ENCODE data around the gene GALNT12. TPM values are rescaled to one million over a fixed set of nuclear protein-coding genes. Genes with fewer than 3 reads are reported as not detected.

GALNT12 gene
- polyA plus RNA-seq, 1 donor (not counting 4 experiments of a cell fraction or from before 2014, with no cell fraction given): 1.8 TPM

- peaks cover 16% of the 10 kb centered on the region for H3K4me1 ChIP-seq (ENCODE audit: control insufficient read depth, extremely low read depth, insufficient read depth, low read length)
- peaks cover 3 to 10% of the 10 kb centered on the region in 2 experiments for H3K36me3 ChIP-seq (ENCODE audit: control insufficient read depth in 2 of 2, extremely low read depth in 1 of 2, insufficient read depth in 2 of 2, low read length in 2 of 2)
- H3K9ac ChIP-seq (ENCODE audit: control insufficient read depth, extremely low read depth, insufficient read depth, low read length): no peak overlapping the region
These were observed 28.5 kb upstream of the GALNT12 start for GRCh38 chr9:98778711-98779530.

GRCh38 chr9:98780059-98780749, 27.3 kb upstream of the GALNT12 start:
- peaks cover 16% of the 10 kb centered on the region for H3K4me1 ChIP-seq (ENCODE audit: control insufficient read depth, extremely low read depth, insufficient read depth, low read length)
- FAIRE-seq (no peak), DNase-seq (ENCODE audit: low read depth, low spot score) (no peak)
- TF ChIP-seq EZH2 (IDR thresholded peaks at IDR 0.05; ENCODE audit: low read length) (no peak), CTCF (optimal IDR thresholded peaks at IDR 0.05 in 1 of 3, IDR thresholded peaks at IDR 0.05 in 1 of 3, conservative IDR thresholded peaks at IDR 0.05 in 1 of 3; ENCODE audit: extremely low read depth in 1 of 3, insufficient read depth in 2 of 3, low read length in 3 of 3) (no peak)
- no peak overlapping the region for H3K4me3 ChIP-seq (ENCODE audit: control insufficient read depth in 2 of 3, extremely low read depth in 1 of 3, insufficient read depth in 2 of 3, low read depth in 1 of 3, low read length in 3 of 3)
- no peaks in the 10 kb centered on the region for H3K27me3 ChIP-seq (ENCODE audit: control insufficient read depth, extremely low read depth, insufficient read depth, low read length)
- dilution Hi-C loops (cut with MboI; ENCODE audit: extremely low pct_ligation_motif_present, low sequenced_read_pairs): no loop called here
- no peak overlapping the region for H2AFZ ChIP-seq (ENCODE audit: control insufficient read depth, low read length)
- H3K9ac ChIP-seq (ENCODE audit: control insufficient read depth, extremely low read depth, insufficient read depth, low read length): no peak overlapping the region
- no peaks in the 10 kb centered on the region for H4K20me1 ChIP-seq (ENCODE audit: control insufficient read depth, extremely low read depth, insufficient read depth, low read length)
- H3K36me3 ChIP-seq (ENCODE audit: control insufficient read depth in 2 of 2, extremely low read depth in 1 of 2, insufficient read depth in 2 of 2, low read length in 2 of 2): peaks cover 2 to 10% of the 10 kb centered on the region in 2 experiments
- no peak overlapping the region for H3K4me2 ChIP-seq (ENCODE audit: control insufficient read depth, extremely low read depth, insufficient read depth, low read depth, low read length)
- H3K27ac ChIP-seq (ENCODE audit: control insufficient read depth, insufficient read depth, low read length): no peak overlapping the region
- H3K9me1 ChIP-seq (ENCODE audit: control insufficient read depth, extremely low read depth, insufficient read depth, low read length): no peaks in the 10 kb centered on the region
- H3K9me3 ChIP-seq (ENCODE audit: control insufficient read depth, low read depth, low read length): no peaks in the 10 kb centered on the region
- H3K79me2 ChIP-seq (ENCODE audit: control insufficient read depth, insufficient read depth, low read length): no peaks in the 10 kb centered on the region

More at GRCh38 chr9:98778711-98779530, 28.5 kb upstream of the GALNT12 start:
- Histone ChIP-seq H2AFZ (ENCODE audit: control insufficient read depth, low read length) (no peak overlapping the region), H3K79me2 (ENCODE audit: control insufficient read depth, insufficient read depth, low read length) (no peaks in the 10 kb centered on the region), H3K27ac (ENCODE audit: control insufficient read depth, insufficient read depth, low read length) (no peak overlapping the region), H3K27me3 (ENCODE audit: control insufficient read depth, extremely low read depth, insufficient read depth, low read length) (no peaks in the 10 kb centered on the region), H3K4me2 (ENCODE audit: control insufficient read depth, extremely low read depth, insufficient read depth, low read depth, low read length) (no peak overlapping the region), H3K9me1 (ENCODE audit: control insufficient read depth, extremely low read depth, insufficient read depth, low read length) (no peaks in the 10 kb centered on the region), H4K20me1 (ENCODE audit: control insufficient read depth, extremely low read depth, insufficient read depth, low read length) (no peaks in the 10 kb centered on the region), H3K9me3 (ENCODE audit: control insufficient read depth, low read depth, low read length) (no peaks in the 10 kb centered on the region), H3K4me3 (ENCODE audit: control insufficient read depth in 2 of 3, extremely low read depth in 1 of 3, insufficient read depth in 2 of 3, low read depth in 1 of 3, low read length in 3 of 3) (no peak overlapping the region)
- dilution Hi-C loops (cut with MboI; ENCODE audit: extremely low pct_ligation_motif_present, low sequenced_read_pairs): no loop called here
- FAIRE-seq: no peak
- DNase-seq (ENCODE audit: low read depth, low spot score): no peak
- no peak for TF ChIP-seq CTCF (optimal IDR thresholded peaks at IDR 0.05 in 1 of 3, IDR thresholded peaks at IDR 0.05 in 1 of 3, conservative IDR thresholded peaks at IDR 0.05 in 1 of 3; ENCODE audit: extremely low read depth in 1 of 3, insufficient read depth in 2 of 3, low read length in 3 of 3)
- TF ChIP-seq EZH2 (IDR thresholded peaks at IDR 0.05; ENCODE audit: low read length): no peak
